ENCODE data around the gene ISYNA1.

ISYNA1 gene

DNA sequence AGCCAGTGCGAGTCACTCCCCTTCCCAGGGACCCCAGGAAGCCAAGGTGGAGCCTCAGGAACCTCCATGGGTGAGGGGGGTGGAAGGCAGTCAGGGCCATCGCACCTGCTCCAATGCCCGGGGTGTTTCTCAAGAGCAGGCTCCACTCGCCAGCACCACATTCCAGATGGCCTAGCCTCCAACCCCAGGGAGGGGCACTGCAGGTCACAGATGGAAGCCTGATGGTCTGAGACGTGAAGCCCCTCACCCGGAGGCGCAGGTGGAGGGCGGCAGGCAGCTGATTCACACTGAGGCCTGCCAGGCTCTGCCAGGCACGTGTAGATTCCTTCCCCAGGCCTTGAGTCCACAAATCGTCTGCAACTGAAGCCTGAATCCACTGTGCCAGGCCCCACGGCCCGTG, 23.0 kb upstream of the ISYNA1 start:
- H3K4me3 ChIP-seq (ENCODE audit: control insufficient read depth, low read depth, low read length): no peak overlapping the region
- TF ChIP-seq, protein P1, sequence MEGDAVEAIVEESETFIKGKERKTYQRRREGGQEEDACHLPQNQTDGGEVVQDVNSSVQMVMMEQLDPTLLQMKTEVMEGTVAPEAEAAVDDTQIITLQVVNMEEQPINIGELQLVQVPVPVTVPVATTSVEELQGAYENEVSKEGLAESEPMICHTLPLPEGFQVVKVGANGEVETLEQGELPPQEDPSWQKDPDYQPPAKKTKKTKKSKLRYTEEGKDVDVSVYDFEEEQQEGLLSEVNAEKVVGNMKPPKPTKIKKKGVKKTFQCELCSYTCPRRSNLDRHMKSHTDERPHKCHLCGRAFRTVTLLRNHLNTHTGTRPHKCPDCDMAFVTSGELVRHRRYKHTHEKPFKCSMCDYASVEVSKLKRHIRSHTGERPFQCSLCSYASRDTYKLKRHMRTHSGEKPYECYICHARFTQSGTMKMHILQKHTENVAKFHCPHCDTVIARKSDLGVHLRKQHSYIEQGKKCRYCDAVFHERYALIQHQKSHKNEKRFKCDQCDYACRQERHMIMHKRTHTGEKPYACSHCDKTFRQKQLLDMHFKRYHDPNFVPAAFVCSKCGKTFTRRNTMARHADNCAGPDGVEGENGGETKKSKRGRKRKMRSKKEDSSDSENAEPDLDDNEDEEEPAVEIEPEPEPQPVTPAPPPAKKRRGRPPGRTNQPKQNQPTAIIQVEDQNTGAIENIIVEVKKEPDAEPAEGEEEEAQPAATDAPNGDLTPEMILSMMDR (IDR thresholded peaks at IDR 0.05; ENCODE audit: control insufficient read depth, insufficient read depth, low read depth, low read length, missing control alignments): no peak
- no peak for DNase-seq (ENCODE audit: low read depth)

DNA sequence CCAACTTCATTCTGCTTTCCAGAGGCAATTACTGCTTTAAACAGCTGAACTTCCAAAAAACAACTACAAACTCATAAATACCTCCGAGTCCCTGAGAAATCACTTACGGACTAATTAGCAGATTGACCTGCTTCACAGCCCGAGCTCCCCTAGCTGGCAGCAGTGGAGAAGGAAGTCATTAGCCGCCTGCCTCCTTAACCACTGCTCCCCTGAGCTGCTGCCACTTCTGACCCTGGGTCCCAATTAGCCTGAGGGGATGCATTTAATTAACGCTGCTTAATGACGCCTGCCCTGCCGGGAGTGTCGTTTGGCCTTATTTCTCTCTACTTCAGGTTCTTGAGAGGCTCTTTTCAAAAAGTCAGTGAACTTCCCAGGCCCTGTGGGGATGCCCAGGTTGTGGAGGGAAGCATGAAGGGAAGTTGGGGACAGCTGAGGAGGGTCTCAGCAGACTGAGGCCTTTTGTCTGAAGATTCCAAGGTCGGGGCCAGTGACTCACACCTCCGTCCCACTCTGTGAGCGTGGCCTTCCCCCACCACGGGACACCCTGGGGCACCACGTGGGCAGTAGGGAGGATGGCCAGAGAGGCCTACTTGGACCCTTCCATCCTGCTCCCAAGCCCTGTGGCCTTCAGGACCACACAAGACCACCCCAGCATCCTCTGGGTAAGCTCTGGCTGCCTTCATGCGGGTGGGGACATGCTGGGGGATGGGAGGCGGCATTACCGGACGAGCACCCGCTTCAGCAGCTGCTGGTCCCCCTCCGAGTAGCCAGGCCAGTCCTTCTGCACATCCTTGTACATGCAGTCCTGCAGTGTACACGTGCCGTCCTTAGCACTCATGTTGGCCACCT, 19.8 kb upstream of the ISYNA1 start:
- TF ChIP-seq, protein P1 (IDR thresholded peaks at IDR 0.05; ENCODE audit: control insufficient read depth, insufficient read depth, low read depth, low read length, missing control alignments): no peak
- H3K4me3 ChIP-seq (ENCODE audit: control insufficient read depth, low read depth, low read length): no peak overlapping the region
- DNase-seq (ENCODE audit: low read depth): no peak

DNA sequence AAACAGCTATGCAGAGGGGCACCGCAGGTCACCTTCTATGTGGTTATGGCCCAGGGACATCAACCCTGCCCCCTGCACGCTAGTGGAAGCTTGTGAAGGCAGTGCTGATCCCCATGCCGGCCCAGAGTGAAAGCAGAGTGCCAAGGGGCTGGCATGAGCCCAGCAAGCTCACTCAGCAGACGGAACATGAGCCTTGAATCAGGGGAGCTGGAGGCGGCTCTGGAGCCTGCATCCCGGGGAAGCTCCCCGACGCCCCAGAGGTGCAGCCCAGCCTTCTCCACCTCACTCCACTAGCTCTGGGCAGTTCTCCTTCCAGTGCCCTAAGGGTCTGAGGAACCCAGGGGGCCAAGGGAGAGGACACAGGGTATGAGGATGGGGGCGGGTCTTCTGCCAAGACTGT, 19.0 kb upstream of the ISYNA1 start:
- H3K4me3 ChIP-seq (ENCODE audit: control insufficient read depth, low read depth, low read length): no peak overlapping the region
- TF ChIP-seq, protein P1 (IDR thresholded peaks at IDR 0.05; ENCODE audit: control insufficient read depth, insufficient read depth, low read depth, low read length, missing control alignments): no peak
- DNase-seq (ENCODE audit: low read depth): no peak

DNA sequence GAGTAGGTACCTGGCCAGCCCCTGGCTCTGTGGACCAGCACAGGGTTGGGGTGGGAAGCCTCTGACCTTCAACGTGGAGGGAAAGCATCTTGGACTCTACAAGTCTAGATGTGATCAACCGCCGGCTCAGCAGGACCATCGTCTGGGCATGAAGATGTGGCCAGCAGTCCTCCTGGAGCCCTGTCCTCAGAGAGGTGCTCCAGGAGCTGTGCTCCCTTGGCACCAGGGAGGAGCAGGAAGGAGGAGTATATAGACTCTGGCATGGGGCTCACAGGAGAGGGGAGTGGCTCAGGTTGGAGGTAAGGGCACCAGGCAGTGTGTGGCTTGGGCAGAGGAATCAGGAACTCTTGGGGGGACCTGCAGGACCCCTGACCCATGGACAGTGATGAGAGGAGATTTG, 18.3 kb upstream of the ISYNA1 start:
- DNase-seq (ENCODE audit: low read depth): no peak
- H3K4me3 ChIP-seq (ENCODE audit: control insufficient read depth, low read depth, low read length): no peak overlapping the region
- TF ChIP-seq, protein P1 (IDR thresholded peaks at IDR 0.05; ENCODE audit: control insufficient read depth, insufficient read depth, low read depth, low read length, missing control alignments): no peak

DNA sequence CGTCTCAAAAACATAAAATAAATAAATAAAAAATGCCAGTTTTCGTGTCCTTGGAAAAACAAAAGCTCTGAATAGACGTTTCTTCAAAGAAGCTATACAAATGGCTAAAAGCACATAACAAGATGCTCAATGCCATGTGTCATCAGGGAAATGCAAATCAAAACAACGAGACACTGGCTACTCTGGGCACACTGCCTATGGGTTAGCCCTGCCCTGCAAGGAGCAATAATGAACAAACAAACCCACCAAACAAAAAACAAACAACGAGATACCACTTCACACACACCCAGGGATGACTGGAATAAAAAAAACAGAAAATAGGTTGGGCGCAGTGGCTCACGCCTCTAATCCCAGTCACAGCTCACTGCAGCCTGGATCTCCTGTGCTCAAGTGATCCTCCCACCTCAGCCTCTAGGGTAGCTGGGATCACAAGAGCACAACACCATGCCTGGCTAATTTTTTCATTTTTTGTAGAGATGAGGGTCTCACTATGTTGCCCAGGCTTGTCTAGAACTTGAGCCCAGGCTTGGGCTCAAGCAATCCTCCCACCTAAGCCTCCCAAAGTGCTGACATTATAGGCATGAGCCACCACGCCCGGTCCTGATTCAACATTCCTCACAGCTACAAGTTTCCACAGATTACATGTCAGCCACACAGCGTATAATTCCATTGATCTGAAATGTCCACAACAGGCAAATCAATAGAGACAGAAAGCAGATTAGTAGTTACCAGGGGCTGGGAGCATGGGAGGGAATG, 15.5 kb upstream of the ISYNA1 start:
- no peak overlapping the region for H3K4me3 ChIP-seq (ENCODE audit: control insufficient read depth, low read depth, low read length)
- TF ChIP-seq, protein P1 (IDR thresholded peaks at IDR 0.05; ENCODE audit: control insufficient read depth, insufficient read depth, low read depth, low read length, missing control alignments): no peak
- no peak for DNase-seq (ENCODE audit: low read depth)

DNA sequence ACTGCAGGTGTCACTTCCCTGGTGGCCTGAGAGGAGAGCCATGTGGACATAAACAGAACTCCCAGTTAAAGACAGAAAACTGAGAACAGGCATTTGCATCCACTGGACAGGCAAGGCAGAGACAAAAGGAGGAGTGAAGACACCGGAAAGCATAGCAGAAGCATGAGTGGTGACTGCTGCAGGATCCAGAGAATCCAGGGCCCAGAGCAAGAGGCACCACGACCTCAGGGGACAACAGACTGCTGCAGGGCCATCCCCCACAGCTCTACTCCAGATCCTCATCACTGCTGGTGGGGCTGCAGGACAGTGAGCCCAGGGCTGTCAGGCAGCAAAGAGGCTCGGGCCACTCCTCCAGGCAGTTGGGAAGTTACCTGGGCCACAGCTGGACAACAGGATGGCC, 14.5 kb upstream of the ISYNA1 start:
- H3K4me3 ChIP-seq (ENCODE audit: control insufficient read depth, low read depth, low read length): no peak overlapping the region
- TF ChIP-seq, protein P1 (IDR thresholded peaks at IDR 0.05; ENCODE audit: control insufficient read depth, insufficient read depth, low read depth, low read length, missing control alignments): no peak
- no peak for DNase-seq (ENCODE audit: low read depth)
